GM19035 (cell line): ENCODE data around the gene ZSWIM3.
"Not testable (repeated sequence)": the region's sequence is repeated elsewhere in the genome, so short reads cannot be mapped to it uniquely, and the experiment has no call there.

Experiments used
- ATAC-seq: cut with Tn5 transposase; IDR thresholded peaks from one replicate; pipeline ENCODE4 v1.9.1; 2021; ENCODE audit not compliant: unreplicated experiment

ZSWIM3 gene

DNA sequence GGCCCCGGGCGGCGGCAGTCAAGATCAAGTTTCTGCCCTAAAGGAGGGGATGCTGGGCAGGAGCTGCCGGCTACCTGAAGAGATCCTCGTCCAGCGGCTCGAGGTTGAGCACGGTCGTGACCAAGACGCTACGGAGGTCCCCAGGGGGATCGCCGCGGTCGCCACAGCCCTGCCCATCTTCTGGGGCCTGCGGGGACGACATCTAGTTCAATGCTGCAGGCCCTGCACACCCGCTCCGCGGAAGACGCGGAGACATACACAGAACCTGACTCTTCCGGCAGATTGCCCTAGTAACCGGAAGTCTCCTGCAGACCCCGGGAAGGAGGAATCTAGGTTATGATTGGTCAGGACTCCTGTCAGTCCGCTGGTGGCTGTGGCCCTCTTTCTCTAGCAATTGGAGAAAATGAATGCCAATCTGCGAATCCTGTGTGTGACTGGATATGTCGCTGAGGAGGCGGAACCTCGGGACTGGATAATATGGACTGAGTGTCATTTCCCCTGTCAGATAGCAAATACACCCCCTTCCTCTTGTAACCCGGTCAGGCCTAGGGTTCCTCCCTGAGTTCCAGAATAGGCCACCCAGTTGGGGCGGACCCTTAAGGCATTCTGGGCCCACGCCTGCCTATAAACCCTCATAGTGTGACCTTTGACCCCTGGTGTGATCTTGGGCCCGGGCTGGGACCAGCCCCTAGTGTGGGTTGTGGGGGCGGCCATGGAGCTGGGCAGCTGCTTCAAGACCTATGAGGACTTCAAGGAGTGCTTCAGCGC is at the start of gene ZSWIM3, which contains the start of gene ACOT8:
ZSWIM3 (plus strand) TSS at position 501 of the 768 bp plus-strand sequence; CDS start at position 713, 212 bp downstream.
ACOT8 (minus strand) TSS at position 279 of the 768 bp plus-strand sequence; CDS start at position 202, 77 bp downstream.
- peak; percentile 98 for ATAC-seq

- ATAC-seq = no peak
These were observed 47.0 kb upstream of the ZSWIM3 start for GRCh38 chr20:45810191-45810970.

- ATAC-seq = peak; percentile 98
These were observed 45.0 kb upstream of the ZSWIM3 start, which contains the start of gene UBE2C for GRCh38 chr20:45812157-45813005. Gene UBE2C, plus strand, starts transcription at chr20:45812644. Its CDS starts 52 bp downstream, at chr20:45812696.

- ATAC-seq = no peak
These were observed 44.4 kb upstream of the ZSWIM3 start for GRCh38 chr20:45813006-45813340.

- ATAC-seq = no peak
These were observed 43.9 kb upstream of the ZSWIM3 start for GRCh38 chr20:45813489-45813888.

DNA sequence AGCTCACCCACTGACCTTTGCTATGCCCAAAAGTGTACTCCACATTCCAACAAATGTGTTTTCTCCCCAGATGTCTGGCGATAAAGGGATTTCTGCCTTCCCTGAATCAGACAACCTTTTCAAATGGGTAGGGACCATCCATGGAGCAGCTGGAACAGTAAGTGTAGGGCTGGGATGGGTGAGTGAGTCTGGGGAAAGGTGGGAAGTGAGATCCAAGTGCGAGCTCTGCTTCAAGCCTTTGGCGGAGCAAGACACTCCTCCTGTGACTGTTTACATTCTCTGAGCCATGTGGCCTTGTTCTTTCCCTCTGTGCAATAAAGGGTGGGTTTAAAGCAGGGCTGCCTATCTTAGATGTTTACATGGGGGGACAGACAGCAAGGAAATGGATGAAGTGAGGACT is 43.1 kb upstream of the ZSWIM3 start:
- ATAC-seq = no peak

GRCh38 chr20:45816951-45817350 is 40.5 kb upstream of the ZSWIM3 start:
- no peak for ATAC-seq

DNA sequence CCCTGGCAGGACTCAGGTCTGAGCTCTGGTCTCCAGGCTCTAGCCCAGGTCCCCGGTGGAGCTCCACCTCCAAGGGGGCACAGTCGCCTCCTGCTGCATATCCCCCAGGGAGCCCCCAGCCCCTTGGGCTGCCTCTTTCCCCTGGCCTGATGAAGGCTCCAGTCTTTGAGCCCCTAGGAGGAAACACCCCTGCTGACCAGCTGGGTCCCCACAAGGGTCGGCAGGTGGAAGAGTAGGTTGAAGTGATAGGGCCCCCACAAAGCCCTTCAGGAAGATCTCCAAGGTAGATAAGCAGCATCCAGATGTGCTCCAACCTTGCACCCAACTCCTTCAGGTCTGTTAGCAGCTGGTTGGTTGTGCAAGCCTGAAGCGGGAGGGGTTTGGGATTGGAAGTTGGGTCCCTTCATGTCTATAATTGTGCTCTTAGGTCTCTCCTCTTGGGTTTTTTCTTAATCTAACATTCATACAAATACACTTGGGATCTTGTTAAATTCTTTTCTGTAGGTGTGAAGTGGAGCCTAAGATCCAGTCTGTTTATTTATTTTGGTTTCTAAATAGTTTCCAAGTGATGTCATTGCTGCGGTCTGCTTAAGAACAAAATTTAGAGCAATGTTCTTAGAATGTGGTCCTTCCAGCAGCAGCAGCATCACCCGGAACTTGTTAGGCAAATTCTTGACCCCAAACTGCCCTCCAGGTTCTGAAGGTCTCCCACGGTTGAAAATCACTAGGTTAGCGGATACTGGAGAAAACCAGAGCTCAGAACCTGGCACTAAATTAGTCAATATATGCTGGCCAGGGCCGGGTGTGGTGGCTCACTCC is 39.8 kb upstream of the ZSWIM3 start:
- no peak for ATAC-seq

GRCh38 chr20:45818239-45818638 is 39.2 kb upstream of the ZSWIM3 start:
- no peak for ATAC-seq

DNA sequence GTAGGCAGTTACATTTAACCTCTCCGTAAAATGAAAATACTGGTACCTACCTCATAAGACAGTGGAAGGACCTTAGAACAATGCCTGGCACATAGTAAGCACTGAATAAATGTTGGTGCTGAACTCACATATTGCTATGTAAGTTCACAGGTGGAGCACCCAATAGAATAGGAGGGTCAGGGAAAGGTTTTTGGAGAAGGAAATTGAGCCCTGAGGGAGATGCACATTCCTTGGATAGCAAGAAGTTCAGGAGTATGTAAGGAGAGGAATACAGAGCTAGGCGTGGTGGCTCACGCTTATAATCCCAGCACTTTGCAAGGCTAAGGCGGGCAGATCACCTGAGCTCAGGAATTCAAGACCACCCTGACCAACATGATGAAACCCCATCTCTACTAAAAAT is 37.9 kb upstream of the ZSWIM3 start:
- ATAC-seq = no peak

GRCh38 chr20:45821947-45822346 is 35.5 kb upstream of the ZSWIM3 start:
- ATAC-seq = no peak

DNA sequence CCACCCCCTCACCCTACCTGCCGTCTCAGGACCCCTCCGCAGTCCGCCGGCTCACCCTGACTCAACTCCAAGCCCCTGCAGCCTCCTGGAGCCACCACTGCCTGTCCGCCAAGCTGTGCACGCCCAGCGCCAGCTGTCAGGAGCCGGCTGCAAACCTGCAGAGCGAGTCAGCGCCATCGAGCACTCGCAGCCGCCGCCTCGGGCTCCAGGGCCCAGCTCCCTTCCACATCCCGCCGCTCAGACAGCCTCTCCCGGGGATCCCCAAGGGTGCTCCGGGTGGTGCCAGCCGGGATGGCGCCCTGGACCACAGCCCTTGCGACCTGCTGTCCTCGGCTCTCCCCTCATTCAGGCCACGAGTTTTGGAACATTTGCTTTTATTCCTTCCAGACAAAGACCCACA is 34.6 kb upstream of the ZSWIM3 start:
- no peak for ATAC-seq

DNA sequence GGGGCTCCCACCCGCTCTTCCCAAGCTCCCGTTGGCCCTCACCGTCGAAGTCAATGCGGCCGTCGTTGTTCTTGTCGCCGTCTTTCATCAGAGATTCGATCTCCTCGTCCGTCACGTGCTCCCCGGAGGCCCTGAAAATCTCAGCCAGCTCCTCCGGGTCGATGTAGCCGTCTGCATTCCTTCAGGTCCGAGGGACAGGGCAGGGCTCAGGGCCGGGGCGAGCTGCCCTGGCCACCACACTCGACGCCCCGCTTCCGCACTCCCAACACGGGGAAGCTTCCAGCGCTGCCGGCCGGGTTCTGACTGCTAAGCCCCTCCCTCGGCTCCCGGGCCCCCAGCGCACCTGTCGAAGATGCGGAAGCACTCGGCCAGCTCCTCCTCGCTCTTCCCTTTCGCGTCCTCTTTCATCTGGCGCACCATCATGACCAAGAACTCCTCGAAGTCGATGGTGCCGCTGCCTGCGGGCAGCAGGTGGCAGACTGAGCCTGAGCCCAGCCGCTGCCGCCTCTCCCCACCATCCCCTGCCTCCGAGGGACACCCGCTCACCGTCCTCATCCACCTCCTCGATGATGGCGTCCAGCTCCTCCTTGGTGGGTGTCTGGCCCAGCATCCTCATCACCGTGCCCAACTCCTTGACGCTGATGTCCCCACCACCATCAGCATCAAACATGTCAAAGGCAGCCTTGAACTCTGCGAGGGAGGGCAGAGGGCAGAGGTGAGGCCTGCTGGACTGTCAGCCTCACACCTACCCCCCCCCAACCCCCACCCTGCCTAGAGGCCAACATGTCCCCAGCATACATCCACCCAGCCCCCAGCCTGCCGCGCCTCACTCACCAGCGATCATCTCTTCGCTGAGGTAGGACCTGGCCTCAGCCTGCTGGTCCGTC is 33.2 kb upstream of the ZSWIM3 start:
- ATAC-seq = no peak

DNA sequence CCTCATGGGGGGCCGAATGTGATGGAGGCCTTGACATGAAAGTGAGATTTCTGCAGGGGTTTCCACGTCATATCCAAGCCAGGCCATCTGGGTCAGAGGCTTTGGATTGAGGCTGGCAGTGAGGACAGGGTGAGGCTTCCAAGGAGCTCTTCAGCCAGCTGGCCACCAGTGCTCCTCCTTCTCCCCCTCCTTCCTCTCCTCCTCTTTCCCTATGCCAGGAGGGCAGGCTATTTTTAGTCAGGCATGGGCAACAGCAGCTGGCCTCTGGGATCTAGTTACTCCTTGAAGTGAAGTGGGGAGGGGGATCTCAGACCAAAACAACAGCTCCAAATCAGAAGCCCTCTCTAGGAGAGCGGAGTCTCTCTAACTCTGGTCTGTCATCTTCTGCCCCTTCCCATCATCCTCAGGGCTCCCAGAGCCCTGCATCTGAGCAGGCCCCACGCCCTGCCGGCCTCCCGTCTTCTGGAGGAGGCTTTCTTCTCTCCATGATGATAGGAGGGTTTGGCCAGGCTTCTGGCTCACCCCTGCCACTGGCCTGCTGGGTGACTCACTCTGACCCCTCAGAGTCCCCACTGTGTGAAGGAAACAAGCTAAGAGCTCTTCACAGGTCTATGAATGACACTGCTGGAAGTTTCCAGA is 30.9 kb upstream of the ZSWIM3 start:
- ATAC-seq = no peak

GRCh38 chr20:45827030-45827652 is 30.3 kb upstream of the ZSWIM3 start, which contains the start of gene TNNC2:
Gene TNNC2, minus strand, starts transcription at chr20:45827312. Its CDS starts 64 bp downstream, at chr20:45827248.
- ATAC-seq = no peak

DNA sequence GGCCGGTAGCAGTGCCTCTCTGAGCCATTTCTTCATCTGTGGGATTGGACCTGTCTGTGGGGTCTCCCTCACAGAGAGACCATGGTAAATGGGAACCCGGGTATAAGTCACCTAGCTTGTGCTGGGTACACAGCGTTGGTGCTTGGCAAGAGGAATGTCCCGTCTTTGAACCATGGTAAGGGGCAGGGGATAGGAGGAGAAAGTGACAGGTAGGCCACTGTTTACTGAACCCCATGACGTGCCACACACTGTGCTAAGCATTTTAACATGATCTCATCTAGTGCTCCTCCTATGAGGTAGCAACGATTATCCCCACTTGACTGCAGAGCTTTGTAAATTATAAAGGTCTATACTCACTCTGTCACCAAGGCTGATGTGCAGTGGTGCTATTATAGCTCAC is 29.7 kb upstream of the ZSWIM3 start:
- ATAC-seq = no peak

DNA sequence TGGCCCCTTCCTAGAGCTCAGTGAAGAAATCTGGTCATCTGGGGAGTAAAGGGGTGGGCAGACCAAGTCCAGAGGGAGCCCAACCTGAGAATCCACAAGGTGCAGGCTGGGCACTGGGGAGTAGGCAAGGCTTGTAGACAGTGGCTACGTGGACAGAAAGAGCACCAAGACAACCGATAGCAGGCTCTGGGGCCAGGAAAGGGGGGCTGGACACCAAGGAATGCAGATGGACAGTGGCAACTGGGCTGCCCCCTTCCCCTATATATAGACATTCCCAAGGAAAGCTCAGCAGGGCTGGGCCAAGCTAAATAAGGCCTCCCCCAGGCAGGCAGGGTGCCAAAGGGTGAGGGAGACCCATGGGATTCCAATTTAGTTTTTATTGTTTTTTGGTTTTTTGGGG is 28.8 kb upstream of the ZSWIM3 start:
- ATAC-seq = no peak

DNA sequence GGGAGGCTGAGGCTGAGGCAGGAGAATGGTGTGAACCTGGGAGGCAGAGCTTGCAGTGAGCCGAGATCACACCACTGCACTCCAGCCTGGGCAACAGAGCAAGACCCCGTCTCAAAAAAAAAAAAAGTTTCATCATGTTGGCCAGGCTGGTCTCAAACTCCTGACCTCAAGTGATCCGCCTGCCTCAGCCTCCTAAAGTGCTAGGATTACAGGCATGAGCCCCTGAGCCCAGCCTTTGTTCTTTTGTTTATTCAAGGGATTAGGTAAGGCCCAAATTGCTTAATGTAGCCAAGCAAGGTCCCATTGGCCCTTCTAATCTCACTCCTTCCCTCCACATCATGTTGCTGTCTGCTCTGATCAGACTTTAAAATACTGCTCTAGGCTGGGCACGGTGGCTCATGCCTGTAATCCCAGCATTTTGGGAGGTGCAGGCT is 27.7 kb upstream of the ZSWIM3 start:
- not testable (repeated sequence) for ATAC-seq
